Gastroesophageal sphincter (tissue), 3 donors: Measurements from ENCODE around the gene COX7A2.

ENCODE experiments used
- POLR2A ChIP-seq, 2 donors: fragments of 450-650 bp; IDR thresholded peaks; one replicate each; pipeline ENCODE4 v1.6.1; 2017; ENCODE audit warnings: antibody characterized with exemption in 2 of 2, mild to moderate bottlenecking in 2 of 2, moderate library complexity in 1 of 2
- TF ChIP-seq, protein P1 (sequence below), 4 experiments: fragments of 200-600 bp in 2 of 4; fragments of 450-650 bp in 2 of 4; sonication (generic) in 1 of 4; IDR thresholded peaks; one replicate each; pipeline ENCODE4 v1.5.1; 2017 to 2019; ENCODE audit warnings: antibody characterized with exemption in 4 of 4, mild to moderate bottlenecking in 2 of 4, moderate library complexity in 2 of 4

DNA sequence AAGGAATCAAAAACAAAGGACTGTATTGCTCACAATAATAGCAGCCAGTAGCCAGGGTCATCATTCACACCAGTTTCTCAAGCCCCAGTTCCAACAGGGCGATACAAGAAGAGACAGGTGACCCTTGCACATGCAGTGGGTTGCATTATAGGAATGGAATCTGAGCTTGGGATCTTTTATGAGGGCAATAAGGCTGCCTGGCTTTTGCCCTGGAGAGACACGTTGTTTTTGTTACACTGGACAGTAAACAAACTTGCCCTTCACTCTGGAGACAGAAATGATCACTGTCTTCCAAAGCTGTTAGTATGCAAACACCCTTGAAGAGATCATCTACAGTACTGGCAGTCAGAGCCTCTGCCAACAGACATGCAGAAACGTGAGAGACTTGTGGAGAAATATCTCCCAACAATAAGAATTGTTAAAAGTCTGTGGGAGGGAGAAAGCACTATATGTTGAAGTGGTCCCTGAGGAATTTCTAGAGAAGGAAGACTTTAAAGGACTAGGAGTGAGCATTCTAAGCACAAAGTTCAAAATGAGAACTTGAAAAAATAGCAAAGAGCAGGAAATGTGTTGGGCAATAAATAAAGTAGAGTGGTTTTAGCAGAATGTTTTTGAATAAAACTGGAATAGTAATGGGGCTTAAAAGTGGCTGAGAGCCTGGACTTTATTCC lies 31.5 kb downstream of the COX7A2 start:
- TF ChIP-seq, protein P1, sequence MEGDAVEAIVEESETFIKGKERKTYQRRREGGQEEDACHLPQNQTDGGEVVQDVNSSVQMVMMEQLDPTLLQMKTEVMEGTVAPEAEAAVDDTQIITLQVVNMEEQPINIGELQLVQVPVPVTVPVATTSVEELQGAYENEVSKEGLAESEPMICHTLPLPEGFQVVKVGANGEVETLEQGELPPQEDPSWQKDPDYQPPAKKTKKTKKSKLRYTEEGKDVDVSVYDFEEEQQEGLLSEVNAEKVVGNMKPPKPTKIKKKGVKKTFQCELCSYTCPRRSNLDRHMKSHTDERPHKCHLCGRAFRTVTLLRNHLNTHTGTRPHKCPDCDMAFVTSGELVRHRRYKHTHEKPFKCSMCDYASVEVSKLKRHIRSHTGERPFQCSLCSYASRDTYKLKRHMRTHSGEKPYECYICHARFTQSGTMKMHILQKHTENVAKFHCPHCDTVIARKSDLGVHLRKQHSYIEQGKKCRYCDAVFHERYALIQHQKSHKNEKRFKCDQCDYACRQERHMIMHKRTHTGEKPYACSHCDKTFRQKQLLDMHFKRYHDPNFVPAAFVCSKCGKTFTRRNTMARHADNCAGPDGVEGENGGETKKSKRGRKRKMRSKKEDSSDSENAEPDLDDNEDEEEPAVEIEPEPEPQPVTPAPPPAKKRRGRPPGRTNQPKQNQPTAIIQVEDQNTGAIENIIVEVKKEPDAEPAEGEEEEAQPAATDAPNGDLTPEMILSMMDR (IDR thresholded peaks at IDR 0.05) = no peak
- TF ChIP-seq POLR2A (IDR thresholded peaks at IDR 0.05) = no peak
